K562 (cell line): Measurements from ENCODE around the gene SLC7A6.

ENCODE experiments used
- CREB1 ChIP-seq, 2 experiments: sonication (generic) in 1 of 2; formaldehyde crosslinking in 1 of 2; IDR thresholded peaks; 2 replicates each; pipeline versions ENCODE4 v1.6.1 to v1.8.0; 2012 to 2022; ENCODE audit warnings: inconsistent platforms in 1 of 2, mild to moderate bottlenecking in 1 of 2, missing genetic modification reagents in 1 of 2, moderate library complexity in 1 of 2
- HDGF ChIP-seq: fragments of 450-650 bp; IDR thresholded peaks from 2 replicates; pipeline ENCODE4 v1.6.1; 2016
- HMGN3 ChIP-seq: IDR thresholded peaks from 2 replicates; pipeline ENCODE4 v1.6.1; 2011; ENCODE audit warnings: borderline replicate concordance, low read depth, mild to moderate bottlenecking, mixed read lengths, low read length; ENCODE audit not compliant: insufficient read length; ENCODE audit errors: extremely low read depth
- NFATC3 ChIP-seq: fragments of 450-650 bp; IDR thresholded peaks from 2 replicates; pipeline ENCODE4 v1.6.1; 2017; ENCODE audit warnings: mild to moderate bottlenecking
- POLR2A ChIP-seq: fragments of 450-650 bp; conservative IDR thresholded peaks from 2 replicates; pipeline ENCODE4 v1.6.1; 2016
- POLR2AphosphoS5 ChIP-seq: IDR thresholded peaks from 2 replicates; pipeline ENCODE4 v1.6.1; 2011; ENCODE audit warnings: mild to moderate bottlenecking, low read depth, low read length, moderate library complexity; ENCODE audit not compliant: control insufficient read depth, insufficient read depth
- SOX6 ChIP-seq: fragments of 450-650 bp; IDR thresholded peaks from 2 replicates; pipeline ENCODE4 v1.6.1; 2014; ENCODE audit warnings: mild to moderate bottlenecking
- TF ChIP-seq, protein P1 (sequence below): fragments of 450-650 bp; formaldehyde crosslinking; IDR thresholded peaks from 2 replicates; pipeline ENCODE4 v1.4.0; 2020; ENCODE audit warnings: mild to moderate bottlenecking
- TF ChIP-seq, protein P2 (sequence below), 3 experiments: IDR thresholded peaks in 2 of 3; conservative IDR thresholded peaks in 1 of 3; 2 replicates each; pipeline ENCODE4 v1.5.1; 2011 to 2012; ENCODE audit warnings: low read length in 3 of 3, mild to moderate bottlenecking in 3 of 3, control low read depth in 2 of 3, improper control_type of control experiment in 1 of 3, inconsistent platforms in 1 of 3, low read depth in 1 of 3, mixed read lengths in 1 of 3, moderate library complexity in 1 of 3; ENCODE audit not compliant: insufficient read depth in 2 of 3

DNA sequence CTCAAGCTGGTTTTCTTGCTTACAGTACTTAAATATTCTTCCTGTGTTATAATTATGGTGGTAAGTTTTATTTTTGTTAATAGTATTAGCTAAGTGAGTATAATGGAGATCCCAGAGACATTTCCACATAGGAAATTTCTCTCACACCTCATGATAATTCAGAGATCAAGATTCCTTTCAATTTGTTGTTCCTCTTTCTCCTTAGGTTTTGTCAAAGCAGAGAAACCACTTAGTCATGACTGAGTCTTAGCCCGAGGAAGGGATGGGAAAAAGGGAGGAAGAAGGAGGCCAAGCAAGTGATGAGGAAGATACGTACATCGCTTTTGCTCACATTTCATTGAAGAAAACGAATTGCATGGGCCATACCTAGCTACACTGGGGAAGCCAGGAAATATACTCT, 46.8 kb upstream of the SLC7A6 start:
- TF ChIP-seq POLR2A (no peak), HMGN3 (no peak), NFATC3 (no peak), CREB1 (IDR thresholded peaks at IDR 0.05) (no peak), CREB1 (CRISPR knock-in tag; IDR thresholded peaks at IDR 0.05) (no peak), SOX6 (no peak), HDGF (no peak), POLR2AphosphoS5 (no peak)
- TF ChIP-seq, protein P1, sequence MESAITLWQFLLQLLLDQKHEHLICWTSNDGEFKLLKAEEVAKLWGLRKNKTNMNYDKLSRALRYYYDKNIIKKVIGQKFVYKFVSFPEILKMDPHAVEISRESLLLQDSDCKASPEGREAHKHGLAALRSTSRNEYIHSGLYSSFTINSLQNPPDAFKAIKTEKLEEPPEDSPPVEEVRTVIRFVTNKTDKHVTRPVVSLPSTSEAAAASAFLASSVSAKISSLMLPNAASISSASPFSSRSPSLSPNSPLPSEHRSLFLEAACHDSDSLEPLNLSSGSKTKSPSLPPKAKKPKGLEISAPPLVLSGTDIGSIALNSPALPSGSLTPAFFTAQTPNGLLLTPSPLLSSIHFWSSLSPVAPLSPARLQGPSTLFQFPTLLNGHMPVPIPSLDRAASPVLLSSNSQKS (CRISPR knock-in tag): no peak
- TF ChIP-seq, protein P2, sequence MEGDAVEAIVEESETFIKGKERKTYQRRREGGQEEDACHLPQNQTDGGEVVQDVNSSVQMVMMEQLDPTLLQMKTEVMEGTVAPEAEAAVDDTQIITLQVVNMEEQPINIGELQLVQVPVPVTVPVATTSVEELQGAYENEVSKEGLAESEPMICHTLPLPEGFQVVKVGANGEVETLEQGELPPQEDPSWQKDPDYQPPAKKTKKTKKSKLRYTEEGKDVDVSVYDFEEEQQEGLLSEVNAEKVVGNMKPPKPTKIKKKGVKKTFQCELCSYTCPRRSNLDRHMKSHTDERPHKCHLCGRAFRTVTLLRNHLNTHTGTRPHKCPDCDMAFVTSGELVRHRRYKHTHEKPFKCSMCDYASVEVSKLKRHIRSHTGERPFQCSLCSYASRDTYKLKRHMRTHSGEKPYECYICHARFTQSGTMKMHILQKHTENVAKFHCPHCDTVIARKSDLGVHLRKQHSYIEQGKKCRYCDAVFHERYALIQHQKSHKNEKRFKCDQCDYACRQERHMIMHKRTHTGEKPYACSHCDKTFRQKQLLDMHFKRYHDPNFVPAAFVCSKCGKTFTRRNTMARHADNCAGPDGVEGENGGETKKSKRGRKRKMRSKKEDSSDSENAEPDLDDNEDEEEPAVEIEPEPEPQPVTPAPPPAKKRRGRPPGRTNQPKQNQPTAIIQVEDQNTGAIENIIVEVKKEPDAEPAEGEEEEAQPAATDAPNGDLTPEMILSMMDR (IDR thresholded peaks at IDR 0.05 in 2 of 3, conservative IDR thresholded peaks at IDR 0.05 in 1 of 3; ENCODE audit: insufficient read depth in 2 of 3, low read depth in 1 of 3, low read length in 3 of 3): no peak
